ENCODE measurements around the gene F12.
"Not testable (repeated sequence)": the region's sequence is repeated elsewhere in the genome, so short reads cannot be mapped to it uniquely, and the experiment has no call there.

Gene F12

DNA sequence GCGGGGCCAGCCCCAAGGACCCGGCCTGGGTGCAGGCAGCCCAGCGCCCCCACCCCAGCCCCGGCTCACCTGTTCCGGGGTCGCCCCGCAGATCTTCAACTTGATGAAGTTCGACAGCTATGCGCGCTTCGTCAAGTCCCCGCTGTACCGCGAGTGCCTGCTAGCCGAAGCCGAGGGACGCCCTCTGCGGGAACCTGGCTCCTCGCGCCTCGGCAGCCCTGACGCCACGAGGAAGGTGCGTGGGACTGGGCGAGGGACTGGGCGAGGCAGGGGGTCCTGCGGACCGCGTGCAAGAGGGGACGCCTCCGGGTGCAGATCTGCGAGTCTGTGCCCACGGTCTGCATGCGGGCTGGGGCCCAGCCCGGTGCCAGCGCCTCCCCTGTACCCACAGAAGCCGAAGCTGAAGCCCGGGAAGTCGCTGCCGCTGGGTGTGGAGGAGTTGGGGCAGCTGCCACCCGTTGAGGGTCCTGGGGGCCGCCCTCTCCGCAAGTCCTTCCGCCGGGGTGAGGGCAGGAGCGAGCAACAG lies 42.0 kb downstream of the F12 start:
- DNase-seq = no peak

- DNase-seq = no peak
Observed at GRCh38 chr5:177366528-177367322, 42.6 kb downstream of the F12 start.

DNA sequence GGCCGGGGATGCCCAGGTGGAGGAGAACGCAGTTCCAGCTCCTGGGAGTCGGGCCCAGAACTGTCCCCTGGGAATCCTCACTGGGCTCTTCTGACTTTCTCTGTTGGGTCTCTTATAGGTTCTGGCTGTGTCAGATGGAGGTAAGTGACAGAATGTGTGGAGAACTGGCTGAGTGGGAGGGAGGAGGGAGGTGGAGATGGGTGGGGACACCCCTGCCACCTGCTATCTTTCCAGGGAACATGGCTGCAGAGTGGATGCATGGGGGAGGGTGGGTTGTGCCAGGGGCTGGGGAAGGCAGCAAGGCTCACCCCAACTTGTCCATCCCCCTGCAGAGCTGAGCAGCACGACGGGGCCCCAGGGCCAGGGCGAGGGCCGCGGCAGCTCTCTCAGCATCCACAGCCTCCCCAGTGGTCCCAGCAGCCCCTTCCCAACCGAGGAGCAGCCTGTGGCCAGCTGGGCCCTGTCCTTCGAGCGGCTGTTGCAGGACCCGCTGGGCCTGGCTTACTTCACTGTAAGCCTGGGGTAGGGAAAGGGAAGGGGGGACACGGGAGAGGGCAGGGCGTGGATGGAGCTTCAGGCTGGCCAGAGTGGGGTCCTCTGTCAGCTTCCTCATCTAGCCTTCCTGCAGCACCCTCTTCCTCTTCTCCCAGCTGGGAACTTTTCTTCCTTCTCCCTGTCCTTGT lies 43.4 kb downstream of the F12 start:
- no peak for DNase-seq

DNA sequence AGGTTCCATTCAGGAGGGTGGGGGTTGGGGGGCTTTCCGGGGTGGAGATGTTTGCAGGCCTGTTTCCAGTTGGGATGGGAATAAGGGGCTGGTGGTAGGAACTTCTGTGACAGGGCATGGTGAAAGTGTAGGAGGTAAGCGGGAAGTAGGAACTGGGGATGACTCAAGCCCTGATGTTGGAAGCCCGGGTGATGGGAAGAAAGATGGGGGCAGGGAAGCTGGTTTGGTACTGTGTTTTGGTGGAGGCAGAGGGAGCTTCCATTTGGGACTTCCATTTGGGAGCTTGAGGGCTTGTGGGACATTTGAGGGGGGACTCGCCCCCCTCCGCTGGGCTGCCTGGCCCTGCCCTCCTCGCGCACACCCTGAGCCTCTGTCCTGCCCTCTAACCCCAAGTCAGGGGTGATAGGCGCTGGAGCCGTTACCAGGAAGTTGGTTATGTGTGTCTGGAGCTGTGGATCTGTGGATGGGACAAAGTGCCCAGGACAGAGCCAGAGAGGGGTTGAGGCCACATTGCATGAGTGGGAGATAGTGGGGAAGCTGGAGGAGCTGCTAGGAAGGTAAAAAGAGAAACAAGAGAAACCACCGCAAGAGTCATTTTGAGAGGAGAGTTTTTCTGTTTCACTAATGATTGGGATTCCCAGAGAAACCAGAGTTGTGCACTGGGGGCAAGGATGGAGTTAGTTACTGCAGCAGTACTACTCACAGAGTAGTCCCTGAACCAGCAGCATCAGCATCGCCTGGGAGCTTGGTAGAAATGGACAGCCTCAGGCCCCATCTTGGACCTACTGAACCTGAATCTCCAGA lies 45.0 kb downstream of the F12 start:
- no peak for DNase-seq

DNA sequence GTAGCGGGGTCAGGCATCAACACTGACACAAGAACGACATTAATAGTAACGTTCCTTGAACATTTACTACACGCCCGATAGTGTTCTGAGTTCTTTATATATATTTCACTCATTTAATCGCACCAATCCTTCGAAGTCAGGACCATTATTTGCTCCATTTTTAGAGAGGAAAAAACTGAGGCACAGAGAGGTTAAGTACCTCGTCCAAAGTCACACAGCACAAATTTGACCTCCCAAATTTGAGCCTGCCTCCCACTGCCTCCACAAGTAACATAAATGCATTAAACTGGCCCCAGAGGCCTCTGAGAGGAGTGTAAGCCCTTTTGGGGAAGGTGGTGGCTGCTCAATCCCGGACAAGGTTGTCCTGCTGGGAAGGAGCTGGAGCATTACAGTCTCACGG lies 45.8 kb downstream of the F12 start:
- DNase-seq = no peak

DNA sequence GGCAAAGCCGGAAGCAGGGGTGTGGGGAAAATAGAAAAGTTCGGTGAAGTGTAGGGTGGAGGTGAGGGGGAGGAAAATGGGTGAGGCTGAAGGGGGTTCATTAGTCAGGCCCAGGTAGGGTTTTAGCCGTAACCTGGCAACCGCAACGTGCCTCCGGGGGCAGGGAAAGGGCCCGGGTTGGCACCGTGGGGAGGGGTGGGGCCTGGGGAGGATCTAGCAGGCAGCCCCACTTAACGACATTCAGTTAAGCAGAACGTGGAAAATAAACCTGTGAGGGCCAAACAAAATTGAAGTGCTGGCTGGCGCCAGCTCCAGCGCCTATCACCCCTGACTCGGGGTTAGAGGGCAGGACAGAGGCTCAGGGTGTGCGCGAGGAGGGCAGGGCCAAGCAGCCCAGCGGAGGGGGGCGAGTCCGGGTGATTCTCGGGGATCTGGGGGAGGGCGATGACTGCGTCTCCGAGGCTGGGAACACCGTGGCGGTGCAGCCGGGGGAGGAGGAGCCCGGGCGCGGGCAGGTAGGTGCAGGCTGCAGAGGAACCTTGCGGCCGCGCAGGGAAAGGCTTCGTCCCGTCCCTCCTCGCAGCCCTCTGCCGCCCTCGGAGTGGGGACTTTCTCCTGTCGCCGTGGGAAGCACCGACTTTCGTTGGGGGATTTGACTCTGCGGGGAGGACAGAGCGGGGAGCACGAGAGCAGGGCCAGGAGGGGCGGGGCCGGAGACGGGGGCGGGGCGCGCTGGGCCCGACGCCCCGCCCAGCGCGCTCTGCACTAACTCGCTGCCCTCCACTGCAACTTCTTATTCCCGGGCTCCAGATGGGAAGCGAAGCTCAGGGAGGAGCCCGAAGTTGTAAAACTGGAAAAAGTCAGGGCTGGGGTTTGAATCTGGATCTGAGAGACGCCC lies 46.5 kb downstream of the F12 start:
- DNase-seq = no peak

GRCh38 chr5:177362292-177362609 lies 47.1 kb downstream of the F12 start:
- DNase-seq = no peak

DNA sequence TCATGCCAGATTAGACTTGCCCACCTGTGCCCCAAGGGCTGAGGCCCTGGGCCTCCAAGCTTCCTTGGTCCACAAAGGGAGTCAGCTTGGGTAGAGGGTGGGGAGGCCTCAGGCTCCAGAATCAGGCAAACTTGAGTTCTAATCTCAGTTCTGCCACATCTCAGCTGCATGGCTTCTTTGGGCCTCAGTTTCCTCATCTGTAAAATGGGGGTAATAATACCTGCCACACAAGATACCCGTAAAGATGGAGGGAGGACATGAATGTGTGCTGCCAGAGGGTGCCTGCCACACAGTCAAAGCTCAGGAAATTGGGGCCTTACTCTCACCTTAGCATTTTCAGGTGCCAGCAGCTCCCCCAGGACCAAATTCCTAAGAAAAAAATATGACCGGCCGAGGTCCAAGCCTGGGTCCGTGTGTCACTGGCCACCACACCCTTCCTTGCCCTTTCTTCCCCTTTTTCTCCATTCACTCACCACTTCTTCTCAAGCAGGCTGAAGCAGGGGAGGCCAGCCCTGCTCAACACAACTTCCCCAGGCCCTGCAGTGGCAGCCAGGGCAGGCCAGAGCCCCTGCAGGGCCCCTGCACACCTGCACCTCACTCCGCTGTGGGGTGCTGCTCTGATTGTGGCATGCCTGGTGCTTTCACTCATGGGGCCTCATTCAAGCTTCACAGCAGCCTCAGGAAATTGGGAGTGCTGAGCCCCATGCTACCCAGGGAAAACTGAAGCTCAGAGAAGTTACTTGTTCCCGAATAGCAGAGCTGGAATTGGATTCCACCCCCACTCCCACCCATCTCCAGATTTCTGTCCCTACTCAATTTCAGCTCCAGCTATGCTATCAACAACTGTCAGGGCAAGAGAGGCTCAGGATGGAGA lies 47.7 kb downstream of the F12 start:
- DNase-seq = no peak

DNA sequence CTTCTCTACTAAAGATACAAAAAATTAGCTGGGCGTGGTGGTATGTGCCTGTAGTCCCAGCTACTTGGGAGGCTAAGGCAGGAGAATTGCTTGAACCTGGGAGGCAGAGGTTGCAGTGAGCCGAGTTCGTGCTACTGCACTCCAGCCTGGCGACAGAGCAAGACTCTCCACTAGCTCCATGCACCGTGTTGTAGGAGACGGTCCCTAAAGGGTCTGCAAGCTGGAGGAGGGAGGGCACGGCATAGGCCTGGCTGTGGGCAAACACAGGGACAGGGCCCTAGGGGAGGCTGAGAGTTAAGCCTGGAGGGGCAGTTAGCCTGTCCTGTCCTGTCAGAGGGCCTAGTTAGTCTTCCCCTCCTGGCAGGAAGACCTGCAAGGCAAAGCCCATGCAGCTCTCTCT lies 48.6 kb downstream of the F12 start:
- not testable (repeated sequence) for DNase-seq

DNA sequence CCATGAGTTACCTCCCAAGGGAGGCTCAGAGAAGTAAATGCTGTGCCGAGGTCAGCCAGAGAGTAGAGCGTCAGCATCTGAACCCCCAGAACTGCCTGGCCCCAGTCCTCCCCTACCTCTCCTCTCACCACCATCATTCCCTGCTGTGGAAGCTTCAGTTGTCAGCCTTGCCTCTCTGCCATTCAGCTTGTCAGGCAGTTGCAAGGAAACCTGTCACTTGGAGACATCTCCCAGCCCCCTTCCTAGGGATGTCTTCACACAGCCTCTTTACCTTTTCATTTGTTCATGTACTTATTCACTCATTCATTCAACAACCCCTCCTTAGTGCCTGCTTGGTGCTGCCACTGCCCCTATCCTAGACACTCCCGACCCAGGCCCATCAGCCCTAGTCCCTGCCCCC lies 49.5 kb downstream of the F12 start:
- DNase-seq = no peak

DNA sequence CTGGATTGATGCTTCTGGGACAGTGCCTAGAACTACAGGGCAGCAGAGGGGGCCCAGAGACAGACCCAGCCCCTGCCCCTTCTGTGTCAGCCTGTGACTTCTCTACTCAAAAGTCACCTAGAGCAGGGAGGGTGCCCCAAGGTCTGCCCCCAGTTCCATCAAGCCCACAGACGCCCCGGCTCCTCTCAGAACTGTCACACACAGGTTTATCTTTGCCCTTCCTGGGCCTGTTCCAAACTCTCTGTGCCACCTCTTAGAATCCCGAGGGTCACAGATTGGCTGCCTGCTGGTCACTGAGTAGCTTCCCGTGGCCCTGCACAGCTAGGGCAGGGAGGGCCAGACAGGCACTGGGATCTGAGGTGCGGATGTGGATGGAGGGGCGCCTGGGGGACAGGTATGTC lies 49.9 kb downstream of the F12 start:
- DNase-seq = no peak

GRCh38 chr5:177358370-177358819 lies 51.0 kb downstream of the F12 start:
- no peak for DNase-seq

- DNase-seq = no peak
Observed at GRCh38 chr5:177357459-177358351, 51.7 kb downstream of the F12 start, which contains the start of gene RGS14. Gene RGS14 (plus strand): TSS chr5:177357924. CDS start chr5:177358025, 101 bp downstream.

- DNase-seq = no peak
Observed at GRCh38 chr5:177357146-177357458, 52.3 kb downstream of the F12 start.

GRCh38 chr5:177356746-177357145 lies 52.6 kb downstream of the F12 start:
- DNase-seq = no peak

- DNase-seq = no peak
Observed at GRCh38 chr5:177355868-177356168, 53.5 kb downstream of the F12 start.

GRCh38 chr5:177355162-177355867 lies 54.0 kb downstream of the F12 start:
- no peak for DNase-seq

DNA sequence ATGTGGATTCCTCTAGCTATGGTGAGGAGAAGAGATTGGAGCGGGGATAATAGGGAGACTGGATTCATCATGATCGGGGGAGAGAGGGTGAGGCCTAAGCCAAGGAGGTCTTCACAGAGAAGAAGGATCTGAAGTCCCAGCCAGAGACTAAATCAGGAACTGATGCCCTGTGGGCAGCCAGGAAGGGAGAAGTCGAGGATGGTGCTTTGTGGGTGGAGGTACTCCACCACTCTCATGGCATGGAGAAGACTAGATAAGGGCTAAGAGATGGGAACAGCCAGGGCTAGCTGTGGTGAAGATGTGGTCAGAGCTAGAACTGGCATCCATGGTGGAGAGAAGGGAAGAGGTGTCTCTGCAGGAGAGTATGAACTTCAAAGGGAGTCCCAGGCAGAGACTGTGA lies 54.7 kb downstream of the F12 start:
- DNase-seq = no peak

GRCh38 chr5:177354256-177354655 lies 55.1 kb downstream of the F12 start:
- DNase-seq = no peak

DNA sequence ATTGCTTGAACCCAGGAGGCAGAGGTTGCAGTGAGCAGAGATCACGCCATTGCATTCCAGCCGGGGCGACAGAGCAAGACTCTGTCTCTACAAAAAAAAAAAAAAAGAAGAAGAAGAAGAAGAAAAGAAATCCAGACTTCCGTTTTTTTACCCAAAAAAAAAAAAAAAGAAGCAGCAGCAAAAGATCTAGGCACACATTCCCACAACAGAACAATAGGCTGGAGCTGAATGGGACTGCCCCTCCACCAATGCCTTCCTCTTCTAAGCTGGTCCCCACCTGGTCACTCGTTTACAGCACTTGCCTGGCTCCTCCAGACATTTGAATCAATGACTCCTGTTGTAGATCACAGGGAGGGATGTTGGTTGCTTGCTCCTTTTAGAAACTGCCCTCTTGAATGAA lies 56.3 kb downstream of the F12 start:
- DNase-seq = no peak

All from NCI-H446 (cell line).